ENCODE data around the gene DSG2. TPM values are rescaled to one million over a fixed set of nuclear protein-coding genes. Genes with fewer than 3 reads are reported as not detected.

The DSG2 gene
- total RNA-seq, 2 experiments from 2014 or later, result 0.10 to 0.13 TPM

GRCh38 chr18:31575515-31576257 lies 77.7 kb downstream of the DSG2 start:
- ChIA-PET CTCF (no interaction called here), POLR2A (no interaction called here)
- no peak overlapping the region for H3K27ac Mint-ChIP-seq
- no peaks in the 10 kb centered on the region for H3K36me3 Mint-ChIP-seq (ENCODE audit: low read depth)
- H3K4me1 Mint-ChIP-seq, result no peaks in the 10 kb centered on the region
- H3K9me3 Mint-ChIP-seq, result no peaks in the 10 kb centered on the region
- no peaks in the 10 kb centered on the region for H3K27me3 Mint-ChIP-seq
- no peak for DNase-seq
- H3K4me3 Mint-ChIP-seq, result no peak overlapping the region

GRCh38 chr18:31576670-31577069 lies 78.7 kb downstream of the DSG2 start:
- Mint-ChIP-seq H3K4me3 (no peak overlapping the region), H3K9me3 (no peaks in the 10 kb centered on the region), H3K4me1 (no peaks in the 10 kb centered on the region), H3K27ac (no peak overlapping the region), H3K27me3 (no peaks in the 10 kb centered on the region), H3K36me3 (ENCODE audit: low read depth) (no peaks in the 10 kb centered on the region)
- POLR2A ChIA-PET, result no interaction called here
- CTCF ChIA-PET, result interaction anchor here (0.8 kb wide), 1 partner anchor 145 kb away, joined by 3 read pairs; no protein-coding TSS in a partner anchor
- no peak for DNase-seq

DNA sequence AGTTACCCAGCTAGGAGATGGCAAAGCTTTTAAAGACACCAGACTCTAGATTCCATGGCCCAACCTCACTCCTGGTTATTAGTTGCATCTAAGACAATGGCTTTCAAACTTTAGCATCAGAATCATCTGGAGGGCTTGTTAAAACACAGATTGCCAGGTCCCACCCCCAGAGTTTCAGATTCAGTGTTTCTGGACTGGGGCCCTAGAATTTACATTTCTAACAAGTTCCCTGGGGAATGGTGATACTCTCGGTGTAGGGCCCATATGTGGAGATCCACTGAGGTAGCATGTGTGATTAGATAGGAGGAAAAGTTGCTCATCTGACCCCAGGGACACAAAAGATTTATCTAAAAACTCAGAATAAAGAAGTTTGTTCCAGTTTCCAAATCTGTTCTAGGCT lies 79.2 kb downstream of the DSG2 start:
- DNase-seq, result no peak
- Mint-ChIP-seq H3K36me3 (ENCODE audit: low read depth) (no peaks in the 10 kb centered on the region), H3K4me1 (no peaks in the 10 kb centered on the region), H3K4me3 (no peak overlapping the region), H3K27ac (no peak overlapping the region), H3K9me3 (no peaks in the 10 kb centered on the region), H3K27me3 (no peaks in the 10 kb centered on the region)
- CTCF ChIA-PET, result interaction anchor here (0.8 kb wide), 1 partner anchor 145 kb away, joined by 3 read pairs; no protein-coding TSS in a partner anchor
- POLR2A ChIA-PET, result no interaction called here

- DNase-seq, result no peak
- Mint-ChIP-seq H3K27me3 (no peaks in the 10 kb centered on the region), H3K4me1 (no peaks in the 10 kb centered on the region), H3K36me3 (ENCODE audit: low read depth) (no peaks in the 10 kb centered on the region), H3K4me3 (no peak overlapping the region), H3K9me3 (no peaks in the 10 kb centered on the region), H3K27ac (no peak overlapping the region)
- ChIA-PET CTCF (no interaction called here), POLR2A (no interaction called here)
Observed at GRCh38 chr18:31578126-31578525, 80.1 kb downstream of the DSG2 start.

DNA sequence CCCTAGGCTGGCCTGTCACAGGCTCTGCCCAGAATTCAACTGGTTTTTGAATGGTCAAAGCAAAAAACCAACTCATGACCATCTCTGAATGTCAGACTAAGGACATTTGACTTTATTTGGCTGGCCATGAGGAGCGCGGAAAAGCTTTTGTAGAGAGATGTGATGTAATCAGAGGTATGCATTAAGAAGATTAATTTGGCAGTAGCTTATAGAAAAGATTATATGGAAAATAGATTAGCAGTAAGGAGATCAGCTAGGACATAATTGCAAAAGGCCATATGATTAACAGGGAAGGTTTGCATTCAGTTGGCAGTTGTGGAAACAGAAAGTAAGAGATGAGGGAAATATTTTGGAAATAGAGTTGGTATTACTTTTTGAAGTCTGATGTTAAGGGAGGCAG lies 81.4 kb downstream of the DSG2 start:
- H3K27me3 Mint-ChIP-seq, result no peaks in the 10 kb centered on the region
- no peaks in the 10 kb centered on the region for H3K4me1 Mint-ChIP-seq
- no peak overlapping the region for H3K27ac Mint-ChIP-seq
- no peak overlapping the region for H3K4me3 Mint-ChIP-seq
- H3K36me3 Mint-ChIP-seq (ENCODE audit: low read depth), result no peaks in the 10 kb centered on the region
- H3K9me3 Mint-ChIP-seq, result no peaks in the 10 kb centered on the region
- CTCF ChIA-PET, result no interaction called here
- POLR2A ChIA-PET, result no interaction called here
- DNase-seq, result no peak

DNA sequence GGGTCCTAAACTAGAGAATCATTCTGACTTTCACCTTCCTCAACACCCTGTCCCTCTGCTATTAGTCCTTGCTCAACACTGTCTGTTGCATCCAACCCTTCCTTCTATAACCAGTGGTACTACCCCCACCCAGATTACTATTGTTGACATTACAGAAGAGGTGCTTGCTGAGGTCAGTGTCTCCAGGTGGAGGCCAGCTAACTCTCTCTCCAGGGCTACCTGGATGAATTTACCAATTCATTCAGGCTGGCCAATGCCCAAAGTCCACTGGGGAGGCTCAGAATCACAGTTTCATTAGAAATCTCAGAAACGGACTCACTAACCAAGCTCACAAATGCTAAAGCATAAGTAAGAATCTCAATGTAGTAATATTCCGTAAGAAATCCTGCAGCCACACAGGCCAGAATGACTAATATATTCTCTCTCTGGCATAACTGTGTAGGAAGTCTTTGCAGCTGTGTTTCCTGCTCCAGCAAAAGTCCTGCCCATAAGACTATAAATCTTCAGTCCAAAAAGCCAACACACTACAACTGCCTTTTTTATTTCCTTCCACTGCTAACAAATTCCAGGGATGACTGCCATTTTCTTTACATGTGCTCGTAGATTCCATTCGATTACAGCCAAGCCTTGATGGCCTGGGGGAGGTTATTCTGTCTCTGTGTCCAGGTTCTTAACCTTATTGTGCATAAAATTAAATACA lies 83.7 kb downstream of the DSG2 start:
- Mint-ChIP-seq H3K36me3 (ENCODE audit: low read depth) (no peaks in the 10 kb centered on the region), H3K4me3 (no peak overlapping the region), H3K9me3 (no peaks in the 10 kb centered on the region), H3K27me3 (no peaks in the 10 kb centered on the region), H3K27ac (no peak overlapping the region), H3K4me1 (no peaks in the 10 kb centered on the region)
- ChIA-PET CTCF (no interaction called here), POLR2A (no interaction called here)
- DNase-seq, result no peak

GRCh38 chr18:31583185-31583854 lies 85.3 kb downstream of the DSG2 start:
- H3K9me3 Mint-ChIP-seq, result no peaks in the 10 kb centered on the region
- POLR2A ChIA-PET, result no interaction called here
- no peak overlapping the region for H3K27ac Mint-ChIP-seq
- CTCF ChIA-PET, result no interaction called here
- H3K4me3 Mint-ChIP-seq, result no peak overlapping the region
- no peaks in the 10 kb centered on the region for H3K36me3 Mint-ChIP-seq (ENCODE audit: low read depth)
- DNase-seq, result no peak
- no peaks in the 10 kb centered on the region for H3K27me3 Mint-ChIP-seq
- no peaks in the 10 kb centered on the region for H3K4me1 Mint-ChIP-seq

DNA sequence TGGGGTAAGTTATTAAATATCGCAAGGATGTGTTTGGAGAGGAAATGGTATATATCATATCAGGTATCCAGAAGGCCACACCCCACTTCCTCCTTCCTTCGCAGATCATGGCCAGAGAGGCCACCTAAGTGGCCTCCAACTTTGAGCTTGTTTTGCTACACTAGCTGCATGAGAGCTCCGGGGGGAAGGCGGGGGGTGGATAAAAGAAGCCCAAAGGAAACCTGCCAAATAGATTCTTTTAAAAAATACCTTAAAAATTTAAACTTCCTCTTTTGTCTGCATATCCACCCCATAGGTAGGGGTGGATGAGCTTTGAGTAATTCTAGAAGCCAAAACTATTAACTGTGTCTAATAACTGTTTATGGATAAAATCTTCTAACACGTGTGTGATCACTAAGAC lies 88.0 kb downstream of the DSG2 start:
- ChIA-PET POLR2A (no interaction called here), CTCF (no interaction called here)
- Mint-ChIP-seq H3K36me3 (ENCODE audit: low read depth) (no peaks in the 10 kb centered on the region), H3K4me3 (no peak overlapping the region), H3K27ac (no peak overlapping the region), H3K4me1 (no peaks in the 10 kb centered on the region), H3K9me3 (no peaks in the 10 kb centered on the region), H3K27me3 (peaks cover 6% of the 10 kb centered on the region)
- DNase-seq, result no peak

- DNase-seq, result no peak
- Mint-ChIP-seq H3K27ac (no peak overlapping the region), H3K9me3 (no peaks in the 10 kb centered on the region), H3K4me3 (no peak overlapping the region), H3K4me1 (no peaks in the 10 kb centered on the region), H3K27me3 (peaks cover 6% of the 10 kb centered on the region), H3K36me3 (ENCODE audit: low read depth) (no peaks in the 10 kb centered on the region)
- ChIA-PET CTCF (no interaction called here), POLR2A (no interaction called here)
Observed at GRCh38 chr18:31586616-31587015, 88.6 kb downstream of the DSG2 start.

DNA sequence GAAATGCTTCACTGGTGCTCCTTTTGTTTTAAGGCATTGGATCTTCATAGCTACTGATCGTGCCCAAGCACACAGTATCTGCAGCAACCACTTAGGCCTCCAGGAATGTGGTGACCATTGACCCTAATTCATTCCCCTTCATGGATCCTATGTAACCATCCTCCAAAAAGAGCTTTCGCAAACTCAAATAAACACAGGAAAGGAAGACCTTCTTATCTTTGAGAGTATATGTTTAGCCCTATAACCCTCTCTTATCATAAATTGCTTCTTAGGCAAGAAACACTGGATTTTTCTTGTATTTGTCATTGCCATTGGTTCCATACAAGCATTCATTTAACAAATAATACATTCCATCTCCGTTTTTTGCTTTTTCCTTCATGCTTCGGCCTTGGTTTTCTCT lies 89.6 kb downstream of the DSG2 start:
- Mint-ChIP-seq H3K27me3 (peaks cover 6% of the 10 kb centered on the region), H3K9me3 (no peaks in the 10 kb centered on the region), H3K4me3 (no peak overlapping the region), H3K36me3 (ENCODE audit: low read depth) (no peaks in the 10 kb centered on the region), H3K4me1 (no peaks in the 10 kb centered on the region), H3K27ac (no peak overlapping the region)
- ChIA-PET POLR2A (no interaction called here), CTCF (no interaction called here)
- DNase-seq, result no peak

DNA sequence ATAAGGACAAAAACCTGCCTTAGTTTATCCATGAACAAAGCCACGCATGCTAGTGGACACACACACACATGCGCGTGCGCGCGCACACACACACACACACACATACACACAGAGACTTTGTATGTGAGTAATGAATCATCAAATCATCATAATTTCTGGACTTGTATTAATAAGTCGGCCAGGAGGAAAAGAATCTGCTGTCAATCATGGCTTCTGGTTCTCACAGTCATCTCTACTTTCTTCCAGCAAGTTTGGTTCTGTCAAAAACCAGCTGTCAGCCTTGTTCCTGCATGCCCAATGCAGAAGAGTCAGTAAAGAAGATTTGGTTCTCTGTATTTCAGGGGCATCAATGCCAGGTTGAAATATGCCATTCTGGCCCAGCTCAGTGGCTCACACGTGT lies 92.6 kb downstream of the DSG2 start:
- no peaks in the 10 kb centered on the region for H3K9me3 Mint-ChIP-seq
- no peak for DNase-seq
- no peaks in the 10 kb centered on the region for H3K4me1 Mint-ChIP-seq
- no peak overlapping the region for H3K4me3 Mint-ChIP-seq
- no peak overlapping the region for H3K27ac Mint-ChIP-seq
- H3K27me3 Mint-ChIP-seq, result peaks cover 7% of the 10 kb centered on the region
- H3K36me3 Mint-ChIP-seq (ENCODE audit: low read depth), result no peaks in the 10 kb centered on the region
- POLR2A ChIA-PET, result no interaction called here
- CTCF ChIA-PET, result no interaction called here

DNA sequence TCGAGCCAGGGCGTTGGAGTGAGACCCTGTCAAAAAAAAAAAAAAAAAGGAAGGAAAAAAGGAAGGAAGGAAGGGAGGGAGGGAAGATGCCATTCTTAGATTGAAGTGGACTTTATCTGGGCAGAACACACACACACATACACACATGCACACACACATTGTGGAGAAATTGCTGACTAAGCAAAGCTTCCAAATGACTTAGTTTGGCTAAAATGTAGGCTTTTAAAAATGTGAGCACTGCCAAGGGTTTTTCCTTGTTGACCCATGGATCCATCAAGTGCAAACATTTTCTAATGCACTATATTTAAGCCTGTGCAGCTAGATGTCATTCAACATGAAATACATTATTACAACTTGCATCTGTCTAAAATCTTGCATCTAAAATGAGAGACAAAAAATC lies 93.1 kb downstream of the DSG2 start:
- Mint-ChIP-seq H3K4me3 (no peak overlapping the region), H3K27ac (no peak overlapping the region), H3K9me3 (no peaks in the 10 kb centered on the region), H3K27me3 (peaks cover 7% of the 10 kb centered on the region), H3K36me3 (ENCODE audit: low read depth) (no peaks in the 10 kb centered on the region), H3K4me1 (no peaks in the 10 kb centered on the region)
- POLR2A ChIA-PET, result no interaction called here
- CTCF ChIA-PET, result no interaction called here
- DNase-seq, result no peak

DNA sequence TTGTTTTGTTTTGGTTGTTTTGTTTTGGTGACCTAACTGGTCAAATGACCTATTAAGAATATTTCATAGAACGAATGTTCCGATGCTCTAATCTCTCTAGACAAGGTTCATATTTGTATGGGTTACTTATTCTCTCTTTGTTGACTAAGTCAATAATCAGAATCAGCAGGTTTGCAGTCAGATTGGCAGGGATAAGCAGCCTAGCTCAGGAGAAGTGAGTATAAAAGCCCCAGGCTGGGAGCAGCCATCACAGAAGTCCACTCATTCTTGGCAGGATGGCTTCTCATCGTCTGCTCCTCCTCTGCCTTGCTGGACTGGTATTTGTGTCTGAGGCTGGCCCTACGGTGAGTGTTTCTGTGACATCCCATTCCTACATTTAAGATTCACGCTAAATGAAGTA lies 93.7 kb downstream of the DSG2 start, which contains the start of gene TTR:
Gene TTR, plus strand, starts transcription at position 250 of the 400 bp plus-strand sequence. Its CDS starts 26 bp downstream, at position 276.
- Mint-ChIP-seq H3K36me3 (ENCODE audit: low read depth) (no peaks in the 10 kb centered on the region), H3K4me1 (no peaks in the 10 kb centered on the region), H3K27me3 (peaks cover 9% of the 10 kb centered on the region), H3K27ac (no peak within 1 kb of the TSS), H3K9me3 (no peaks in the 10 kb centered on the region), H3K4me3 (no peak within 1 kb of the TSS)
- ChIA-PET CTCF (no interaction called here), POLR2A (no interaction called here)
- no peak for DNase-seq
